GM19438 (cell line): ENCODE results near the gene BCCIP.

Experiments
- ATAC-seq: cut with Tn5 transposase; IDR thresholded peaks from one replicate; pipeline ENCODE4 v1.9.1; 2021; ENCODE audit warnings: low read depth; ENCODE audit not compliant: unreplicated experiment

Gene BCCIP

GRCh38 chr10:125843603-125844329, 20.4 kb downstream of the BCCIP start:
- no peak for ATAC-seq

DNA sequence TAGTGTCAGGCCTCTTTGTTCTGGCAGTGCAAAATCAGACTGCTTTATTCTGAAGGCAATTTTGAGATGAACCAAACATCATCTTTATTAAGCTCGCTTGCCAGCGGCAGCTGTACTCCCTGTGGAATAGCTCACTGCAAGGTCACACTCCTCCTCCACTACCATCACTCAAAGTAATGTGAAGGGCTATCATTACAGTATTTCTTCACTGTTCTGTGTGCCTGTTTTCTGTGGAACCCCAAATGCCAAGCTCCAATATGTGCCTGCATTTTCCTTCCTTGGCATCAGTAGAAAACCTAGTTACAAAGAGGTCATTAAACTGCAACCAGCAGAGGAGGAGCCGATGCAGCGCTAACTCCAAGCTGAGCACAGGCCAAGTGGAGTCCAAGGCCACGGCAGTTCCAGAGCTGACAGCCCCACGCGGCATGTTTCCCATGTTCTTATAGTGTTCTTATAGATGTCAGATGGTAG, 21.4 kb downstream of the BCCIP start:
- ATAC-seq, result no peak

DNA sequence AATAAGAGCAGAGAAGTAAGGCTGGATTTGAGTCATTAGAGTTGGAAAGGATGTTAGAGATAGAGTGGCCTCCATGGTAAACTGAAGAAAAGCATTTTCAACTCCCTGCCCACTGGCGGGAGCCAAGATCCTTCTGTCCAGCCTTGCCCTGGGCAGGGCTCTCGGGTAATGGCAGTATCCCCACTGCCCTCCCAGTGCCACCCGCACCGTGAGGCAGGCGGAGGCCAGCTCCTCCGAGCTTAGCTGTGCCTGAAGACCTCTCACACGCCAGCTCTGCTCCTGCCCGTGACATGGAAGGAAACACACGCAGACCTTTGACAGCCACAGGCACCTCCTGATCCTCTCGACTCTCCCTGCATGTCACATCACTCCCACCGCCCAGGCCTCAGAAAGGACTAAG, 22.3 kb downstream of the BCCIP start:
- no peak for ATAC-seq

- no peak for ATAC-seq
Measured at GRCh38 chr10:125846894-125847293, 23.5 kb downstream of the BCCIP start.

DNA sequence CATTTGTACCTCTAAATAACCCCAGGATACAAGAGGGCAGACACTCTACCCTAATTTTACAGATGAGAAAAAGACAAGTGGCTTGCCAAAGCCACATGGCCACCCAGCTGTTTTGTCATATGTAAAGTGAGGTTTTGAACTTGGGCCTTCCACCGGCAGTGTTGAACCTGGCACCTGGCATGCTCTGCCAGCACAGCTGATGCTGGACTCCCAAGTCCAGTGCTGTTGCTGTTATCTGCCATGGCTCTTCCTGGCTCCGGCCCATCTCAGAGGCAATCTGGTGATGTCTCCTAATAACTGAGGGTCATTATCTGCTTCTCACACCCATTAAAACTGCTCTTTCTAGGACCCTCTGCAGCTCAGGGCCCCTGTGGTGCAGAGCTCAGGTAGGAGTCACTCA, 25.0 kb downstream of the BCCIP start:
- no peak for ATAC-seq

GRCh38 chr10:125848857-125849256, 25.5 kb downstream of the BCCIP start:
- ATAC-seq, result no peak

- ATAC-seq, result no peak
Measured at GRCh38 chr10:125849448-125849847, 26.1 kb downstream of the BCCIP start.

DNA sequence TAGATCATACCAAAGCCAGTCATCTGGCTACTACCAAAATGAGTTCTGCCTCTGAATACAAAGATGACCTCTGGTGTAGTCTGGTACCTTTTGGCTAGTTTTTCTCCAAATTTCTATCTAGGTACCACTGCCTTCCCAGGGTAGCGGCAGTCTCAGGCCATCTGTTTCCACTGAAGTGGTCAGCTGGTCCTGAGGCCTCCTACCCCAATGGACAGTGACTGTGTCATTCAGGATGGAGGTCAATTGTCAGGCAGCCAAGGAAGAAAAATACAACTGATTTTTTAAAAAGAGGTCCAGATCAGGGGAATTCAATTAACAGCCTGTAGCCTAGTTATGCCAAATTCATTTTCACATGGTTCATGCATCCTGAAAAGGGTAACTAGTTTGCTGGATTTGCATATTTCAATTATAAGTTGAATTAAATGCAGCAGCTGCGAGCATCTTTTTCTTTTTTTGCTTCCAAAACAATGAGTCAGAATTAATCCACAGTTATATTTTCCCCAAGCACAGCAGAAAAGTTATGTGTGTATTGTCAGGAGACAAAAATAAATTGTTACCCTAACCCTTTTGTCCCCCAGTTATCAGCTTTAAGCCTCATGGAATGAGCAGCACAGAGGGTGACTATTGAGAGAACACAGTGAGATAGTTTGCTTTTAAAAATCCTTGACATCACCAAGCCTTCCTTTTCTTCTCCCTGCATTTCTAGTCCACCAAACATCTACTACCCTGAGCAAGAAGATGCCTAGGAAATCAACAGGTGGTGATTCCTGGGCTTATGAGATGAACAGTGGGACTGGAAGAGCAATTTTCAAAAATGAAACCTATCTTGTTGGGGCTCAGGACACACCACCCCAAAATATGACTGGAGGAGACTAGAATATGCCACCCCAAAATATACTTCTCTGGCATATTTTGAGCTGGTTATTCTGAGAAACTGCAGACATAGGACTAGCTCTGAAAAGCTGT, 27.7 kb downstream of the BCCIP start:
- no peak for ATAC-seq

- no peak for ATAC-seq
Measured at GRCh38 chr10:125852487-125852886, 29.1 kb downstream of the BCCIP start.

DNA sequence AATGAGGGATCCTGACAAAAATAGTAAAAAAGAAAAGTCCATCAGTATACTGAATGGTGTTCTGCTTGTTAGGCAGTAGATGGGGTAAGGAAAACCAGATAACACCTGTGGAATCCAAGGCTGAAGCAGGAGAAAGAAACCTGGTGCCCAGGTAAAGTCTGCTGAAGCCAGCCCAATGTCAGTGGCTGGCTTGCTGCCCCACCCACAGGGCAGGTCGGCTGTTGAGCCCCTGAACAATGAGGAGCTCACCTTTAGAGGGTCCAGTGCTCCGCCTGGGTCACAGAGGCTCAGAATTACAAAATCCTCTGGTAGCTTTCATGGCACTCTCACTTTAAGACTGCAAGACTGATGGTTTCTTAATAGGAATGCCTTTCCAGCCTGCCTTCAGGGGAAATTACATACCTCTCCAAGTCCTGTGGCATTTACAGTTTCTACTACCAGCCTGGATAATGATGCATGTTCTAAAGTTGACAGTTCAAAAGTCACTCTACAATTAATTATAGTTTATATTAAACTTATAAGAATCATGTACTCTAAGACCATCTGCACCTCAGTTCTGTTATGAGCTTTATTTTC, 33.9 kb downstream of the BCCIP start:
- no peak for ATAC-seq

- ATAC-seq, result no peak
Measured at GRCh38 chr10:125859128-125859817, 35.9 kb downstream of the BCCIP start.

DNA sequence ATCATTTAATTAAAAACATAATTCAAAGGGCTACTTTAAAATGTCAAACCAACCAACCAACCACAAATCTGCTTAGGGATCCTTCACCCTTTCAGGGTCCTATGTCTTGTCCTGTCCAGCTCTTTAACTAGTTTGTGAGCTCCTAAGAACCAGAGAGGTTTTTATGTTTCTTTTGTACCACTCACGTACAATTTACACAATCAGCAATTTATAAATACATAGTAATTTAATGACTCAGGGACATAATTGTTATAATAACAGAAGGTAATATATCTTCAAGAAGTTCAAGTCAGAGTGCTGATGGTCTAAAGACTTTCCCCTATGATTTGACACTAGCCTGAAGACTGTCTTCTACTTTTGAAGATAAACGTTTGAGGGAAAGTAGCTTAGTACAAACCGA, 41.8 kb downstream of the BCCIP start:
- no peak for ATAC-seq

GRCh38 chr10:125866421-125867029, 43.2 kb downstream of the BCCIP start:
- no peak for ATAC-seq

- ATAC-seq, result no peak
Measured at GRCh38 chr10:125868372-125868975, 45.1 kb downstream of the BCCIP start.

DNA sequence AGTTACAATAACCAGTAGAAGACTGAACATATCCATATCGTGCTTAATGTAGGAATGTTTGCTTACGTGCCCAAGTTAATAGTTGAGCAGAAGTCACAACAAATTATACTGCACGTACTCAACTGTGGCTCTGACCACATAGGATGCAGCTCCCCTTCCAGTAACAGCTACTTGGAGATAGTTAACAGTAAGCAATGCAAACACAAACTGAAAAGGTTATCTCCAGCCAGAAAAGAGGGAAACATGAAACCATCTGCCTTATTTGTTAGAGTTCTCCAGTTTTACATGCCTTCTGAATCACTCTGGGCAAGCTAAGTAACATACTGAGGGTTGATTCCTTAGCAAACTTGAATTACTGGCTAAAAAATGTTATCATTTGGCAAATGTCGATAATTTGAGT, 48.0 kb downstream of the BCCIP start:
- ATAC-seq, result no peak

DNA sequence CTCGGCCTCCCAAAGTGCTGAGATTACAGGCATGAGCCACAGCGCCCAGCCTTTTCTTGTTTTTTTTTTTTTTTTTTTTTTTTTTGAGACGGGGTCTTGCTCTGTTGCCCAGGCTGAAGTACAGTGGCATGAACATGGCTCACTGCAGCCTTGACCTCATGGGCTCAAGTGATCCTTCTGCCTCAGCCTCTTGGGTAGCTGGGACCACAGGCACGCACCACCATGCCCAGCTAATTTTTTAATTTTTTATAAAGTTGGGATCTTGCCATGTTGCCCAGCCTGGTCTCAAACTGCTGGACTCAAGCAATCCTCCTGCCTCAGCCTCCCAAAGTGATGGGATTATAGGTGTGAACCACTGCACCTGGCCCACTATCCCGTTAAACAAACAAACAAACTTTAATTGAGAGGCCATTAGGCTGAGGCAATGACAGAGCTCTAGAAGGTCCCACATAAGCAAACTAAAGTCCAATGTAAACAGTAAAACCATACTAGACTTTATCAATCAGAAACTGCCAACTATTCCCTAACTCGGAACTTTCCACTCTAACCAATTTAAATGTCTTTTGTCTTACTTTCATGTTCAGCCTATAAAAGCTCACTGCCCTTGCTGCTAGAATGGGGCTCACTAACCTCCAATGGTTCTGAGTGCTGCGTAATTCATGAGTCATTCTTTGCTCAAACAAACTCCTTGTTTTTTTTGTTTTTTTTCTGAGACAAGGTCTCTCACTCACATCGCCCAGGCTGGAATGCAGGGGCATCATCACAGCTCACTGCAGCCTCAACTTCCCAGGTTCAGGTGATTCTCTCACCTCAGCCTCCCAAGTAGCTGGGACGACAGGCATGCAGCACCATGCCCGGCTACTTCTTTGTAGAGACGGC, 55.9 kb downstream of the BCCIP start:
- no peak for ATAC-seq

- ATAC-seq, result no peak
Measured at GRCh38 chr10:125880719-125881118, 57.4 kb downstream of the BCCIP start.

DNA sequence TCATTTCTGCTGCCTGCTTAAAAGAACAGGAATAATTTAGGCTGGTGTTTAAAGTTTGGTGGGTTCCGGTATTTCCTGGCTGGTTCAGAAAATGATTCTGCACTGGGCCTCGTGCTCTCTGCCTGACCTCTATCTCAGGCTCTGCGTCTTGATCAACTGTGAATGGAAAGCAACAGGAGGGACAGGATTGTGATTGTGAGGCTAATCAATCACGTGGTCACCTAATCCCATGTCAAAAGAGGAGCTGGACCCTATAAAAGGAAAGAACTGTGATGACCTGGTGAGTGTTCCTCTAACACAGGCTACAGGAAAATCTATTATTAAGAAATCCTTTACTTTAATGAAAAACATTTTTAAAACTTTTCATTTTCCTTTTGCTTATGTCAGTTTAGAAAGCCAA, 57.8 kb downstream of the BCCIP start, which contains the start of gene DHX32:
DHX32 (minus strand) TSS at position 101 of the 400 bp plus-strand sequence. CDS start 468 bp downstream, outside the sequence.
- ATAC-seq, result no peak

DNA sequence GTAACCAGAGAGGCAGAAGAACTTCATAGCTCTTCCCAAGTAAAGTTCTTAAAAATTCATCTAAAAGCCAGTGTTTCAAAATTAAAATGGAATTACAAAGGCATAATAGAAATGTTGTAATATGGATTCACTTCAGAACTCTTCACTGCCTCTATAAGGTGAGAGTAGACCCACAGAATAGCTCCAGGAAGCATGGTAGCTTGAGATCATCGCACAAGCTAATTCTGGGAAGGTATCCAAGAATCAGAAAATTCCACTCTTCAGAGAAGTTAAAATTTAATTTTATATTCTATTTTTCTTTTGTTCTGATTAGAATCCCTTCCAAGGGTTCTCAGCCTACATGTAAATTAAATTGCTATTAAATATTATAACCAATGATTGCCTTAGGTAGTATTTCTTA, 59.2 kb downstream of the BCCIP start:
- ATAC-seq, result no peak
